ENCODE data around the gene GAS7.
"Not testable (repeated sequence)": the region's sequence is repeated elsewhere in the genome, so short reads cannot be mapped to it uniquely, and the experiment has no call there.

GAS7 gene

GRCh38 chr17:10069301-10069700, 129.1 kb downstream of the GAS7 start:
- DNase-seq = no peak

GRCh38 chr17:10067446-10068143, 130.8 kb downstream of the GAS7 start:
- DNase-seq = no peak

GRCh38 chr17:10064536-10064935, 133.9 kb downstream of the GAS7 start:
- no peak for DNase-seq

GRCh38 chr17:10063730-10064241, 134.6 kb downstream of the GAS7 start:
- peak in 1 of 5 experiments; percentile 7 for DNase-seq

- no peak for DNase-seq
These were observed 135.6 kb downstream of the GAS7 start for GRCh38 chr17:10062691-10063385.

- no peak for DNase-seq
These were observed 137.1 kb downstream of the GAS7 start for GRCh38 chr17:10061111-10061845.

GRCh38 chr17:10060526-10060925, 137.9 kb downstream of the GAS7 start:
- no peak for DNase-seq

- no peak for DNase-seq
These were observed 138.7 kb downstream of the GAS7 start for GRCh38 chr17:10059684-10060211.

- no peak for DNase-seq
These were observed 139.3 kb downstream of the GAS7 start for GRCh38 chr17:10058921-10059683.

GRCh38 chr17:10057466-10057865, 140.9 kb downstream of the GAS7 start:
- DNase-seq = not testable (repeated sequence)

- no peak for DNase-seq
These were observed 143.0 kb downstream of the GAS7 start for GRCh38 chr17:10055262-10055975.

- DNase-seq = no peak
These were observed 144.4 kb downstream of the GAS7 start for GRCh38 chr17:10053782-10054540.

GRCh38 chr17:10052106-10052813, 146.1 kb downstream of the GAS7 start:
- DNase-seq = no peak

GRCh38 chr17:10051112-10051511, 147.3 kb downstream of the GAS7 start:
- no peak for DNase-seq

- no peak for DNase-seq
These were observed 147.8 kb downstream of the GAS7 start for GRCh38 chr17:10050597-10051101.

- no peak for DNase-seq
These were observed 149.6 kb downstream of the GAS7 start for GRCh38 chr17:10048629-10049350.

- DNase-seq = no peak
These were observed 151.3 kb downstream of the GAS7 start for GRCh38 chr17:10046786-10047785.
